HG03135 (cell line): ENCODE results near the gene PIAS4.

Experiments
- ATAC-seq: cut with Tn5 transposase; IDR thresholded peaks from one replicate; pipeline ENCODE4 v1.9.1; 2021; ENCODE audit warnings: mild to moderate bottlenecking, moderate library complexity; ENCODE audit not compliant: unreplicated experiment

The PIAS4 gene

DNA sequence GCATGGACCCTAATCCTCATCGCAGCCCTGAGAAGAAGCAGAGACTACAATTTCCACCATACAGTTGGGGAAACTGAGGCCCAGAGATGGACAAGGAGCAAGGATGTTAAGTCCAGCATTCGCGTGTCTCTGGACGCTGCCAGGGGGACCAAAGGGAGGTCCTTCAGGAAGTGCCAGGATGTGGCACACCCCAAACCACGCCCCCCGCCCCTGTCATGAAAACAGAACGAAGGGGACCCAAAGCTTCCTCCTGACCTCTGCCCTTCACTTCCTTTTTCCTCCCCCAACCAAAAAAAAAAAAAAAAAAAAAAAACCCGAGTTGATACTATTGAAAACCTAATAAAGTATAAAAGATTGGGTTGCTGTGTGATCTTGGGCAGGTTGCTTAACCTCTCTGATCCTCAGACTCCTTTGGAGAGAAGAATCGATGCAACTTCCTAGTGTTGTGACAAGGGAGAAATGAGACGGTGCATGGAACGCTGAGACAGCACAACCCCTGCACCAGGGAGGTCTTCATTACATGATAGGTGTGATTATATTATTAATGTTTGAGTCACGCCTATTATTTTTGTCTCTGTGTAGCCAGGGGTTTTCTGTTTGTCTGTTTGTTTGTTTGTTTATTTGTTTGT, 61.9 kb downstream of the PIAS4 start:
- no peak for ATAC-seq

DNA sequence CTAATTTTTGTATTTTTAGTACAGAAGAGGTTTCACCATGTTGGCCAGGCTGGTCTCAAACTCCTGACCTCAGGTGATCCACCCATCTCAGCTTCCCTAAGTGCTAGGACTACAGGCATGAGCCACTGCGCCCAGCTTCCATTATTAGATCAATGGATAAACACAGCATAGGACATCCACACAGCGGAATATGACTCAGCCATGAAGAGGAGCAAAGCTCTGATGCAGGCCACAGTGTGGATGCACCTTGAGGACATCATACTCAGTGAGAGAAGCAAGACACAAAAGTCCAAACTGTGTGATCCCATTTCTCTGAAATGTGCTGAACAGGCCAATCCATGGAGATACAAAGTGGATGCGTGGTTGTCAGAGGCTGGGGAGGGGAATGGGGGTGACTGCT, 64.1 kb downstream of the PIAS4 start:
- no peak for ATAC-seq

DNA sequence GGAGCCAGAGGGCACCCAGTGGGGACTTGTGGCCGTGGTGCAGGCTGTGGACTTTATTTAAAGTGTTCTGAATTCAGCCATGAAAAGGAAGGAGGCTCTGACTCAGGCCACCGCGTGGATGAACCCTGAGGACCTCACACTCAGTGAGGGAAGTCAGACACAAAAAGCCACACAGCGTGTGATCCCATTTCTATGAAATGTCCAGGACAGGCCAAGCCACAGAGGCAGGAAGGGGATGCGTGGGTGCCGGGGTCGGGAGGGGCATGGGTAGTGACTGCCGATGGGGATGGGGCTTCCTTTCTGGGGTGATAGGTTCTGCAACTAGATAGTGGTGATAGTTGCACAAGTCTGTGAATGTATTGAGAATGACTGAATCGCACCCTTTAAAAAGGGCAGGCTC, 67.8 kb downstream of the PIAS4 start:
- no peak for ATAC-seq

DNA sequence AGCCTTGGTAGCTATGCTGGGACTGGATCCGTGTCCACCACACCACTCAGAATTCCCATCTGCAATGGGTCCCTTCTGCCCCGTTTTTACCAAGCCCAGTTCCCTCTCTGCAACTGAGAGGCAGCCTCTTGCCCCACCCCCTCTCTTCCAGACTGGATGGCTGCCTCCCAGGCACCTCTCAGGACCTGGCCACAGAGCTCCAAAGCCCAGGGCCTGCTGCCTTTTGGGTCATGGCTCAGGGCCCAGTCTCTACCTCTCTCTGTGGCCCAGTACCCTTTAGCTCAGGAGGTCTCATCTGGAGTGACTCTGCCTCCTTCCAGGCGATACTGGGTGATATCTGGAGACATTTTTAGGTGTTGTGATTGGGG, 69.5 kb downstream of the PIAS4 start:
- ATAC-seq: no peak

DNA sequence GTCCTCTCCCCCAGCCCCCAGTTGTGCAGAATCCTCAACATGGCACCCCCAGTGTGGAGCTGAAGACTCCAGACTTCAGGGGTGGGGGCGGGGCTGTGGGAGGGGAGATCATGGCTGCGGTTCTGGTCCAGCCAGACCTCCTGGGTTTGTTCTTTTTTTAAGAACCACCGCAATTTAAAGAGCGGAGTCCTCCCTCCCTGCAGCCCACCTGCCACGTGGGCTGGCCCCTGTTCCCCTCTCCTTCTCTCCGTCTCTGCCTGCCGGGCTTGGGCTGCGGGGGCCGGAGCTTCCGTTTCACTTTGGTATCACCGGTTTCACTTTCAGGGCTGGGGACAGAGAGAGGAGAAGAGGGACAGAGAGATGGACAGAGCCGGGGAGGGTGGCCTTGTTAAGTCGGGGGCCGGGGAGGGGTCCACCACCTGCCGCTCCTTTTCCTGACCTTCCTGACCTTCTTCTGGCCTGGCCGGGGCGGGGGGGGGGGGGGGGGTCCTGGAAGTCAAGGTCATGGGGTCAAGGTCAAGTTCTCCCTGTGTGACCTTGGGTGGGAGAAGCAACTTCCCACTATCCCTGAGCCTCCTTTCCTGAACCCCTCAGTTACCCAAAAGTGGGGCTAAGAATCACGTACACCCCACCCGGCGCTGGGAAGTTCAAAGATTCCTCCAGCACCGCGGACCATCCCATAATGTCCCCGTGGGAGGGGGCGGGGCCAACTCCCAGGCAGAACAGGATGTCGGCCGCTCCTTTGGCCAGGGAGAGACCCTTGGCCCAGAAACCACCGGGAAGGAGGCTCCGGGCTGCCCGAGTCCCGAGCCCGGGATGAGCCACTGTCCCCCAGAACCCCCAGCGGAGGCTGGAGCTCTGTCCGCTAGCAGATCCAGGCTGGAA, 70.5 kb downstream of the PIAS4 start:
- ATAC-seq: no peak

DNA sequence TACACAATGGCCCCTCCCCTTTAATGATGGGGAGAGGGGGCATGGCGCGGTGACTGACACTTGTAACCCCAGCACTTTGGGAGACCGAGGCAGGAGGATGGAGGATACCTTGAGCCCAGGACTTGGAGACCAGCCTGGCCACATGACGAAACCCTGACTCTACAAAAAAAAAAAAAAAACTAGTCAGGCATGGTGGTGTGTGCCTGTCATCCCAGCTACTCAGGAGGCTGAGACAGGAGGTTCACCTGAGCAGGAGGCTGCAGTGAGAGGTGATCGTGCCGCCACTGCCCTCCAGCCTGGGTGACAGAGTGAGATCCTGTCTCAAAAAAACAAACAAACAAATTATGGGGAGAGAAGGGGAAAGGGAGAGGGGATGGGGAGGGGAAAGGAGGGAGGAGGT, 72.9 kb downstream of the PIAS4 start:
- no peak for ATAC-seq

DNA sequence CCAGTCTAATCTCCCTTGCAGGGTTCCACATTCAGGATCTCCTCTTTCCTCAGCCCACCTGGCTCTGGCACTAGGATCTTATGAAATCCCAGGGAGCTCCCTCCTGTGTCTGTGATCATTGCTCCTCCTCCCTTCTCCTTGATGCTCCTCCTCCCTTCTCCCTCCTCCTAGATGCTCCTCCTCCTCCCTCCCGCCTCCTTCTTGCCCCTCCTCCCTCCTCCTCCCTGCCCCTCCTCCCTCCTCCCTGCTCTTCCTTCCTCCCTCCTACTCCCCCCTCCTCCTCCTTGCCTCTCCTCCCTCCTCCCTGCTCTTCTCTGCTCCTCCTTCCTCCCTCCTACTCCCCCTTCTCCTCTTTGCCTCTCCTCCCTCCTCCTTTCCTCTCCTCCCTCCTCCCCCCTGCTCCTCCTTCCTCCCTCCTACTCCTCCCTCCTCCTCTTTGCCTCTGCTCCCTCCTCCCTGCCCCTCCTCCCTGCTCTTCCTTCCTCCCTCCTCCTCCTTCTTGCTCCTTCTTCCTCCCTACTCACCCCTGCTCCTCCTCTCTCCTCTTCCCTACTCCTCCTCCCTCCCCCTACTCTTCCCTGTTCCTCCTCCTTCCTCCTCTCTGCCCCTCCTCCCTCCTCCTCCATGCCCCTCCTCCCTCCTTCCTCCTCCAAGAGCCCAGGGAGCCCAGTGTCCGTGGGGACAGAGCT, 74.0 kb downstream of the PIAS4 start:
- no peak for ATAC-seq

DNA sequence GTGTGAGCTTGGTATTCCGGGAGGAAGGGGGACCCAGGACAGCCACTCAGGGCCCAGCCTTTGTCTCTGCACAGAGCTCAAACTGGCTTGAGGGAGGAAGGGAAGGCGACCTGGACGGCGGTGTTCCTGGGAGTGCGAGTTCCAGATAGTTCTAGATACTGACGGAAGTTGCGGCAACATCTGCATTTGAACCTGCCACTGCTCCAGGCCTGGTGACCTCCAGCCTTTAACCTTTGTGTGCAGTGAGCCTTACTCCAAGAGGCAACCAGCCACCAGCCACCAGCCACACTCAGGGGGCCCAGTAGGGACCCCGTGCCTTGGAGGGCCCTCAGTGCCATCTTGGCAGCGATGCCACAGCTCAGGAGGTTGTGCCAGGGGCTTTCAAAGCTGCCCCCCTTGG, 74.6 kb downstream of the PIAS4 start:
- ATAC-seq: no peak

DNA sequence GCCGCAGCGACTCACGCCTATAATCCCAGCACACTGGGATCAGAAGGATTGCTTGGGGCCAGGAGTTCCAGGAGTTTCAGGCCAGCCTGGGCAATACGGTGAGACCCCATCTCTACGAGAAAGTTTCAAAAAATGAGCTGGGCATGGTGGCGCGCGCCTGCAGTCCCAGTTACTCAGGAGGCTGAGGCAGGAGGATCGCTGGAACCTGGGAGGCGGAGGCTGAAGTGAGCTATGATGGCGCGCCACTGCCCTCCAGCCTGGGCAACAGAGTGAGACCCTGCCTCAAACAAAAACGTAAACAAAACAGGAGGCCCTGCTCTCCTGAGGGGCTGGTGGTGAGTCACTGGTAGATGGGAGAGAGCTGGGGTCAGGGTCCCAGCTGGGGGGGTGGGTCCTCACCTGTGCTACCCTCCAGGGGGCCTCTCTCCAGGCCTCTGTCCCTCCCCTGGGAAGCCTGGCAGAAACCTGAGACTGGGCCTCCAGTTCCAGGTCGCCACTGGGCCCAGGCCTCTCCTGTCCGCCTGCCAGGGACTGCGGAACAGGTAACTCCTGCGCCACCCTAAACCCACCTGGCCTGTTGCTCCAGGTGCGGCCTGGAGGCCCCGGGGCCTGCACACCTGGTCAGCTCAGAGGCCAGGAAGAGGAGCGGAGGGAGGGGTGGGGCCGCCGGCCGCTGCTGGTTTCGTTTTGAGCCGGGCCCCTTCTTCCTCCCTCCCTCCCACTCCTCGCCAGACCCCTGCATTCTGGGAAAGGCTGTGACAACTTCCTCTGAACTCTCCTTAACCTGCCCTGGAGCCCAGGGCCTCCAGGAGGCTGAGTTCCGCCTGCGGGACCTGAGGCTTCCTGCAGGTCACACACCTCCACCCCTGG, 76.4 kb downstream of the PIAS4 start:
- ATAC-seq: no peak

DNA sequence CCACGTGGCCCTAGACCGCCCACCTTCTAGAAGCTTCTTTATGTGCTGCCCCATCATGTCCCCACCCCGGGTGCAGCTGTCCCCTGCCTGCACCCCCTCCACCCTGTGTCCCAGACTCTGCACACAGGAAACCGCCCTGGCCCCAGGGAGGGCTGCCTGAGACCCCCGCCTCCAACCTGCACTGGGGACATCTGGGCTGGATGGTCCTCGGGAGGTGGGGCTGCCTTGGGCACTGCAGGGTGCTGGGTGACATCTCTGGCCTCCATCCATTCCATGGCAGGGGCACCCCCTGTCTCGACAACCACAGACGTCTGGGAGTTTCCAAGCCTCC, 77.0 kb downstream of the PIAS4 start:
- no peak for ATAC-seq

DNA sequence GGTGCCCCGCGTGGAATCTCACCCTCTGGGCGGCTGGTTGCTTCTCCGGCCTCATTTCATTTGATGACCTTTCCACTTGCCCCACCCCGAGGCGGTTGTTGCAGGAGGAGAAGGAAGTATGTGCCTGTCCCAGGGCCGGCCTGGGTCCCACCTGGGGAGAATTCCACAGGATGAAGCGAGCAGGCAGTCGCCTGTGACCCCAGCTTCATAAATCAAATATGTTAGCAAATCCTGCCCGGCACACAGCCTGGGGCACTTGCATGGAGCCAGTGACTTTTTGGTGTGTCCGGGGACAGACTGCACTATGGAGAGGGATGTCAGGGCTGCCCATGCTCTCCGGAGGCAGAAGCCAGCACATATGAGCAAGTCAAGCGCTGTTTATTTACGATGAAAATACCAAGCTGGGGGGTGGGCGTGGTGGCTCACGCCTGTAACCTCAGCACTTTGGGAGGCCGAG, 78.9 kb downstream of the PIAS4 start:
- no peak for ATAC-seq

DNA sequence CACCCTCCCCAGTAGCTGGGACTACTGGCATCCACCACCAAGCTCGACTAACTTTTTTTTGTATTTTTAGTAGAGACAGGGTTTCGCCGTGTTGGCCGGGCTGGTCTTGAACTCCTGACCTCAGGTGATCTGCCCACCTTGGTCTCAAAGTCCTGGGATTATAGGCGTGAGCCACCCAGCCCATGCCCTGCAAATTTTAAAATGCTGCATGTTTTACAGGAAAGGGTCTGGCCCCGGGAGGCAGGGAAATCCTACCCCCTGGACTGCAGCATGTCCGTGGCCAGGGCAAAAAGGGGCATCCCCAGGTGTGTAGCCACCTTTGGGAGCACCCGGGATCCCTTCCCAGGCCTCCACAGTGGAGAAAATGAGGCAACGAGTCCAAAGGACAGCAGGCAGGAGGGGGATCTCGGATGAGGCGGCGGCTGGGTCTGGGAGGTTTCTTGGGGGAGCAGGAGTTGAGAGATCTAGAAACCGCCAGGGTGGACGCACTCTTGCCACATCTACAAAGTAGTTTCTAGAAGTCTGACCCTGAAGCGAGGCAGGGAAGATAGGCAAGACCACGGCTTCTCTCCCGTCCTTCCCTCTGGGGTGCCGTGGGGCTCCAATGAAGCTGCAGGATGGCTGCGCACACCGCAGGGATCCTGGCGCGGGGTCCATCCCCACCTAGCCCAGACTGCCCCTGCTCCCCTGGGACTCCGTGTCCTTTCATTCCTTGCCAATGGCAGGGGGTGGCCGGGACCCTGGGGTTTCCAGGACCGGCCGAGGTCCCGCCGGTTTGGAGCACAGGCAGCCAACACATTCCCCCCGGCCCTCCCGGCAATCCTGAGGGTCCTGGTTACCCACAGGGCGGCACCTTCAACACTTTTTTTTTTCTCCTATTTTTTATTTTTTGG, 80.5 kb downstream of the PIAS4 start:
- no peak for ATAC-seq

DNA sequence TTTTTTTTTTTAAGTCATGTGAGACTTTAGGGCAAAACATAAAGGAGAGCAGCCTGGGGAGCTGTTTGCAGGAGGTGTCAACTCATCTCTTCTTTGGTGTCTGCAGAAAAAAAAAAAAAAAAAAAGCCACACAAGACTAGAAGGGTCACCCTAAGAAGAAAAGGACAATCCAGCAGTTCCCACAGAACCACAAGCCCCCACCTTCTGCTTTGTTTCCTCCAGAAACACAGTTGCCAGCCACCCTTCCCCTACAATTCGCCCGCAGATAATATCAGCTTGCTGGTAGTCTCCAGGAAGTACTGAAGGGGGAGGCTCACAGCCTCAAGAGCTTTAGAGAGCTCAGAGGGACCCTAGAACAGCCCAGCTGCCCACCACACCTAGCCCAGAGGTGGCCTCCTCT, 81.4 kb downstream of the PIAS4 start:
- ATAC-seq: no peak
